ENCODE results near the gene TRIP13. TPM values are rescaled to one million over a fixed set of nuclear protein-coding genes. Genes with fewer than 3 reads are reported as not detected.
"Not testable (repeated sequence)": the region's sequence is repeated elsewhere in the genome, so short reads cannot be mapped to it uniquely, and the experiment has no call there.

Gene TRIP13
- polyA plus RNA-seq, 3 donors = 13.1 to 17.4 (median 13.6) TPM

GRCh38 chr5:915346-915745 is 22.7 kb downstream of the TRIP13 start:
- DNase-seq = not testable (repeated sequence)

GRCh38 chr5:915946-916345 is 23.3 kb downstream of the TRIP13 start:
- DNase-seq = no peak

- DNase-seq = no peak
Measured at GRCh38 chr5:916441-917293, 24.0 kb downstream of the TRIP13 start.

GRCh38 chr5:918717-919116 is 26.0 kb downstream of the TRIP13 start:
- DNase-seq = not testable (repeated sequence)

GRCh38 chr5:919356-920000 is 26.8 kb downstream of the TRIP13 start:
- DNase-seq = no peak

GRCh38 chr5:920321-920720 is 27.6 kb downstream of the TRIP13 start:
- DNase-seq = no peak

- no peak for DNase-seq
Measured at GRCh38 chr5:921456-922435, 29.1 kb downstream of the TRIP13 start.

- no peak for DNase-seq
Measured at GRCh38 chr5:922436-923280, 30.0 kb downstream of the TRIP13 start.

GRCh38 chr5:923281-923873 is 30.7 kb downstream of the TRIP13 start:
- DNase-seq = peak; percentile 67

- DNase-seq = peak; percentile 45
Measured at GRCh38 chr5:926417-927171, 33.9 kb downstream of the TRIP13 start.

GRCh38 chr5:927172-928015 is 34.7 kb downstream of the TRIP13 start:
- no peak for DNase-seq

- not testable (repeated sequence) for DNase-seq
Measured at GRCh38 chr5:929182-929581, 36.5 kb downstream of the TRIP13 start.

- DNase-seq = no peak
Measured at GRCh38 chr5:929596-929995, 36.9 kb downstream of the TRIP13 start.

GRCh38 chr5:930866-931265 is 38.2 kb downstream of the TRIP13 start:
- no peak for DNase-seq

- no peak for DNase-seq
Measured at GRCh38 chr5:931570-932145, 39.0 kb downstream of the TRIP13 start.

- no peak for DNase-seq
Measured at GRCh38 chr5:932151-932627, 39.5 kb downstream of the TRIP13 start.

- no peak for DNase-seq
Measured at GRCh38 chr5:932628-933250, 40.1 kb downstream of the TRIP13 start.
